ENCODE results near the gene FOXN1. TPM values are rescaled to one million over a fixed set of nuclear protein-coding genes. Genes with fewer than 3 reads are reported as not detected.

FOXN1 gene
- total RNA-seq, 1 donor from 2014 or later = not detected

GRCh38 chr17:28544402-28545140 is 38.4 kb downstream of the FOXN1 start:
- no peak overlapping the region for H3K27ac Mint-ChIP-seq (ENCODE audit: unreplicated experiment)
- no peak overlapping the region for H3K9ac ChIP-seq (ENCODE audit: low read length)
- no peaks in the 10 kb centered on the region for H3K9me3 Mint-ChIP-seq (ENCODE audit: unreplicated experiment)
- peaks cover 2% of the 10 kb centered on the region for H3K4me1 Mint-ChIP-seq (ENCODE audit: low read depth, unreplicated experiment)
- TF ChIP-seq CTCF (IDR thresholded peaks at IDR 0.05; ENCODE audit: insufficient read depth, low read depth, low read length) (no peak), EZH2 (IDR thresholded peaks at IDR 0.05; ENCODE audit: insufficient read depth, low read length) (no peak)
- peaks cover 5% of the 10 kb centered on the region for H3K27me3 Mint-ChIP-seq (ENCODE audit: low read depth, unreplicated experiment)
- H3K4me3 ChIP-seq (ENCODE audit: insufficient read depth, low read depth, low read length) = no peak overlapping the region
- H3K27ac ChIP-seq (ENCODE audit: low read depth, low read length) = no peak overlapping the region
- no peak overlapping the region for H3K4me3 Mint-ChIP-seq (ENCODE audit: unreplicated experiment)
- DNase-seq (ENCODE audit: low read depth) (no peak), FAIRE-seq (no peak)
- no peaks in the 10 kb centered on the region for H3K79me2 ChIP-seq (ENCODE audit: insufficient read depth, low read length)
- no peak overlapping the region for H3K4me2 ChIP-seq (ENCODE audit: low read length)
- H3K27me3 ChIP-seq (ENCODE audit: insufficient read depth, low read length) = no peaks in the 10 kb centered on the region
- H3K4me1 ChIP-seq (ENCODE audit: insufficient read depth, low read length) = no peaks in the 10 kb centered on the region
- H3K36me3 Mint-ChIP-seq (ENCODE audit: low read depth, unreplicated experiment) = peaks cover 2% of the 10 kb centered on the region
- no peak overlapping the region for H2AFZ ChIP-seq (ENCODE audit: low read depth, low read length)
- H3K36me3 ChIP-seq (ENCODE audit: insufficient read depth, low read length) = no peaks in the 10 kb centered on the region
- peaks cover 20% of the 10 kb centered on the region for H4K20me1 ChIP-seq (ENCODE audit: insufficient read depth, low read length)
- H3K9me3 ChIP-seq (ENCODE audit: insufficient read depth, low read depth, low read length) = no peaks in the 10 kb centered on the region

GRCh38 chr17:28545141-28545503 is 39.0 kb downstream of the FOXN1 start:
- Mint-ChIP-seq H3K36me3 (ENCODE audit: low read depth, unreplicated experiment) (peaks cover 2% of the 10 kb centered on the region), H3K27ac (ENCODE audit: unreplicated experiment) (no peak overlapping the region), H3K9me3 (ENCODE audit: unreplicated experiment) (no peaks in the 10 kb centered on the region), H3K4me1 (ENCODE audit: low read depth, unreplicated experiment) (peaks cover 4% of the 10 kb centered on the region), H3K27me3 (ENCODE audit: low read depth, unreplicated experiment) (peaks cover 5% of the 10 kb centered on the region), H3K4me3 (ENCODE audit: unreplicated experiment) (no peak overlapping the region)
- no peak for DNase-seq (ENCODE audit: low read depth)
- H3K27ac ChIP-seq (ENCODE audit: low read depth, low read length) = no peak overlapping the region
- H3K4me3 ChIP-seq (ENCODE audit: insufficient read depth, low read depth, low read length) = no peak overlapping the region
- no peaks in the 10 kb centered on the region for H3K36me3 ChIP-seq (ENCODE audit: insufficient read depth, low read length)
- H3K79me2 ChIP-seq (ENCODE audit: insufficient read depth, low read length) = no peaks in the 10 kb centered on the region
- no peak overlapping the region for H3K9ac ChIP-seq (ENCODE audit: low read length)
- TF ChIP-seq CTCF (IDR thresholded peaks at IDR 0.05; ENCODE audit: insufficient read depth, low read depth, low read length) (no peak), EZH2 (IDR thresholded peaks at IDR 0.05; ENCODE audit: insufficient read depth, low read length) (no peak)
- no peak for FAIRE-seq
- H3K27me3 ChIP-seq (ENCODE audit: insufficient read depth, low read length) = no peaks in the 10 kb centered on the region
- no peak overlapping the region for H2AFZ ChIP-seq (ENCODE audit: low read depth, low read length)
- H4K20me1 ChIP-seq (ENCODE audit: insufficient read depth, low read length) = peaks cover 26% of the 10 kb centered on the region
- H3K4me2 ChIP-seq (ENCODE audit: low read length) = no peak overlapping the region
- no peaks in the 10 kb centered on the region for H3K4me1 ChIP-seq (ENCODE audit: insufficient read depth, low read length)
- H3K9me3 ChIP-seq (ENCODE audit: insufficient read depth, low read depth, low read length) = no peaks in the 10 kb centered on the region

- H3K27me3 Mint-ChIP-seq (ENCODE audit: low read depth, unreplicated experiment) = peaks cover 5% of the 10 kb centered on the region
- H3K4me3 ChIP-seq (ENCODE audit: insufficient read depth, low read depth, low read length) = no peak overlapping the region
- H3K4me2 ChIP-seq (ENCODE audit: low read length) = no peak overlapping the region
- no peak overlapping the region for H2AFZ ChIP-seq (ENCODE audit: low read depth, low read length)
- H3K4me1 ChIP-seq (ENCODE audit: insufficient read depth, low read length) = no peaks in the 10 kb centered on the region
- H3K27me3 ChIP-seq (ENCODE audit: insufficient read depth, low read length) = no peaks in the 10 kb centered on the region
- no peaks in the 10 kb centered on the region for H3K9me3 ChIP-seq (ENCODE audit: insufficient read depth, low read depth, low read length)
- no peaks in the 10 kb centered on the region for H3K79me2 ChIP-seq (ENCODE audit: insufficient read depth, low read length)
- H3K9me3 Mint-ChIP-seq (ENCODE audit: unreplicated experiment) = no peaks in the 10 kb centered on the region
- no peak overlapping the region for H3K27ac Mint-ChIP-seq (ENCODE audit: unreplicated experiment)
- H3K36me3 ChIP-seq (ENCODE audit: insufficient read depth, low read length) = no peaks in the 10 kb centered on the region
- no peak overlapping the region for H3K9ac ChIP-seq (ENCODE audit: low read length)
- H3K27ac ChIP-seq (ENCODE audit: low read depth, low read length) = no peak overlapping the region
- H4K20me1 ChIP-seq (ENCODE audit: insufficient read depth, low read length) = peaks cover 34% of the 10 kb centered on the region
- DNase-seq (ENCODE audit: low read depth) = no peak
- no peak overlapping the region for H3K4me3 Mint-ChIP-seq (ENCODE audit: unreplicated experiment)
- no peak for TF ChIP-seq EZH2 (IDR thresholded peaks at IDR 0.05; ENCODE audit: insufficient read depth, low read length)
- no peak for TF ChIP-seq CTCF (IDR thresholded peaks at IDR 0.05; ENCODE audit: insufficient read depth, low read depth, low read length)
- peaks cover 4% of the 10 kb centered on the region for H3K4me1 Mint-ChIP-seq (ENCODE audit: low read depth, unreplicated experiment)
- H3K36me3 Mint-ChIP-seq (ENCODE audit: low read depth, unreplicated experiment) = peaks cover 2% of the 10 kb centered on the region
- FAIRE-seq = no peak
These were observed 39.8 kb downstream of the FOXN1 start for GRCh38 chr17:28545787-28546415.

Data from astrocyte (in vitro differentiated cells and primary cell).